Transverse colon (tissue), 4 donors: ENCODE measurements around the gene ATP5MC2.

Experiments used
- CTCF ChIP-seq, 5 experiments: fragments of 200-600 bp in 3 of 5; fragments of 450-650 bp in 2 of 5; sonication (generic) in 3 of 5; IDR thresholded peaks; 1 replicate in 2 of 5; 2 replicates in 3 of 5; pipeline ENCODE4 v1.5.1; 2016 to 2017; ENCODE audit warnings: antibody characterized with exemption in 5 of 5, inconsistent platforms in 3 of 5, mild to moderate bottlenecking in 2 of 5, moderate library complexity in 1 of 5
- EP300 ChIP-seq: sonication (generic); formaldehyde crosslinking; IDR thresholded peaks from one replicate; pipeline ENCODE4 v1.6.1; 2017; ENCODE audit warnings: antibody characterized with exemption, low read depth
- POLR2A ChIP-seq: fragments of 450-650 bp; IDR thresholded peaks from one replicate; pipeline ENCODE4 v1.6.1; 2016; ENCODE audit warnings: antibody characterized with exemption, mild to moderate bottlenecking, moderate library complexity
- POLR2AphosphoS5 ChIP-seq, 3 donors: sonication (generic); formaldehyde crosslinking; IDR thresholded peaks; one replicate each; pipeline ENCODE4 v1.6.1; 2016; ENCODE audit warnings: antibody characterized with exemption in 3 of 3

- TF ChIP-seq POLR2AphosphoS5 (IDR thresholded peaks at IDR 0.05): no peak
- TF ChIP-seq POLR2A: no peak
- no peak for TF ChIP-seq CTCF (IDR thresholded peaks at IDR 0.05)
- TF ChIP-seq EP300: no peak
These were observed 31.8 kb downstream of the ATP5MC2 start for GRCh38 chr12:53644133-53644532.
